Stimulated activated CD8-positive, alpha-beta memory T cell treated with anti-CD3 and anti-CD28 coated beads, Interleukin-7, amount 100 ng/mL, for 48 hours (primary cell): ENCODE measurements around the gene ROBO2.
"Not testable (repeated sequence)": the region's sequence is repeated elsewhere in the genome, so short reads cannot be mapped to it uniquely, and the experiment has no call there.

ENCODE experiments used
- DNase-seq, 2 donors: peaks; one replicate each; pipeline ENCODE4 v3.0.0-alpha.2; 2020; ENCODE audit warnings: low read depth in 1 of 2; ENCODE audit errors: extremely low read depth in 1 of 2

The ROBO2 gene

GRCh38 chr3:77404871-77405270, 365.0 kb downstream of the ROBO2 start:
- no peak for DNase-seq

DNA sequence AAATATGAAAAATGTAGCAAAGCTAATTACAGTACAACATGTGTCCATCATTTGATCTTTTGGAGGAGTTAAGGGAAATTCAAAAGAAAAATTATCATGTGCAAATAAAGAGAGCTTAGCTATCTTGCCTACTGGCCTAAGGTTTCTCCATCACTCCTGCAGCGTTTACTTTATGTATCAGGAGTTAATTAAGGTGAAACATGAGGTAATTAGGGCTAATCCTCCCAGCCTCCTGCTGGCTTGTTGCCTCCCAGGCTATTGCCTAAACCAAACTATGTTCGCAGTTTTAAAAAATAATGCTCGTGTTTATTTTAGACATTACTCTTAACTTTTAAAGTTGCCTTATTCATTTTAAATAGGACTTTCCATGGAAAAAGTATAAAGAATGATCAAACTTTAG, 367.5 kb downstream of the ROBO2 start:
- DNase-seq, result no peak

GRCh38 chr3:77410334-77410733, 370.4 kb downstream of the ROBO2 start:
- not testable (repeated sequence) for DNase-seq

DNA sequence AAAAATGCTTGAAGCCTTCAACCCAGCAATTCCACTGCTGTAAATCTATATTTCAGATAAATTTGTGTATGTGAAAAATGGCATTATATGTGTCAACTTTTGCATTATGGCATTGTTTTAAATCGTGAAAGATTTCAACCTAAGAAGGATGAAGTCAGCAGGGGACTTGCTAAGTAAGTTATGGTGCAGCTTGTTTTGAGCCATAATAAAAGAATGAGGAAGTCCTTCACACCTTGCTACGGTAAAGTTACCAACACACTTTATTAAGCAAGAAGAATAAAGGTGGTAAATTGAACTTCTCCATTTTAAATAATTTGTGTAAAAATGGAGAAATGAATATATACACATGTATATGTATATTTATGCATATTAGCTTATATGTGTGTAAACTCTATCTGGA, 371.4 kb downstream of the ROBO2 start:
- DNase-seq, result no peak

GRCh38 chr3:77412021-77412438, 372.1 kb downstream of the ROBO2 start:
- DNase-seq, result no peak

DNA sequence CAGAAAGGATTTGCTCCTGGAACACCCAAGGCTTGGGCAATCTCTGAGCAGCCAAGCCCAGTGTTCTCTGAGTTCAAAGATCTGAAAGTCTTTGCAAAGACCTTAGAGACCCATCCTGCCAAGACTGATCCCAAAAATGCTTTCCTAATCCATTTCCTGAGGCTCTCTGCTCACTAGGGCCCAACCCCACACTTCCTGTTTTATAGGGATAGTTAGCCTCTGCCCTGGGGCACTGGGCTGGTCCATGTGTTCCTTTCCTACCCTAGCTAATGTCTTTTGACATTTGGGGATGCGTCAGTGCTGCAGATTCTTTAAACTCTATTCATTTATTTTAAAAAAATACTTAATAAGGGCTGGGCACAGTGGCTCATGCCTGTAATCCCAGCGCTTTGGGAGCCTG, 372.7 kb downstream of the ROBO2 start:
- no peak for DNase-seq

DNA sequence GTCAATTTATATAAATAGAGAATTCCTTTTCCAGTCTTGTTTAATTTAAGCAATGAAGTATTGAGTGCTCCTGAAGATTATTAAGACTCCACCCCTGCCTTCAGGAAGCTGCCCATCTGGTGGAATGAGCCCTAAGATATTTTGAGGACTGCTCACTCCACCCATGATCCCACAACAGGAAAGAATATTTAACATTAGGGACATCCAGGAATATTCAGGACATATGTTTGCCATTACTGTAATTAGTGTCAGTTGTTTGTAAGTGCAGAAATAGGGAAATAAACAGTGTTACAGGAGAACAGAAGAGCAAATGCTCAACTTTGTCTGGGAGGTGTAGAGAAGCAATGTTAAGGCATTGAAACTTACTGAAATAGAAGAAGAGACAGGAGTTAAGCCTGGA, 375.0 kb downstream of the ROBO2 start:
- no peak for DNase-seq

DNA sequence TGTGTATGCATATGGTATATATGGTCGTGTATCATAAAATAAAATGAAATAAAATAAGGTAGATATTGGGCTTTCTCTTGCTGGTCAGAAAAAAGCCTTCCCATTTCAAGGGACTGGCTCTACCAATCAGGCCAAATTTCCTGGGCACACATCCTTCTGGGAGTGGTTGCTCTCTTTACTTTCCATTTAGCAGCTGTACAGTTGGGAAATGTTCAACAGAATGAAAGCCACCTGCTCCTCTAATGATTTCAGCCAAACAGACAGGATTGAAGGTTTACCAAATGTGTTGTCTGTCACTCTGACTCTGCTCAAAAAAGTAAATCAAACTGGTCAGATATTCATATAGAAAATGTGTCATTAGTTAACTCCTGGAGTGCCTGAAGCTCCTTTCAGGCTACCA, 380.4 kb downstream of the ROBO2 start:
- no peak for DNase-seq

GRCh38 chr3:77421916-77422315, 382.0 kb downstream of the ROBO2 start:
- DNase-seq, result no peak

GRCh38 chr3:77426531-77426930, 386.6 kb downstream of the ROBO2 start:
- DNase-seq, result no peak

DNA sequence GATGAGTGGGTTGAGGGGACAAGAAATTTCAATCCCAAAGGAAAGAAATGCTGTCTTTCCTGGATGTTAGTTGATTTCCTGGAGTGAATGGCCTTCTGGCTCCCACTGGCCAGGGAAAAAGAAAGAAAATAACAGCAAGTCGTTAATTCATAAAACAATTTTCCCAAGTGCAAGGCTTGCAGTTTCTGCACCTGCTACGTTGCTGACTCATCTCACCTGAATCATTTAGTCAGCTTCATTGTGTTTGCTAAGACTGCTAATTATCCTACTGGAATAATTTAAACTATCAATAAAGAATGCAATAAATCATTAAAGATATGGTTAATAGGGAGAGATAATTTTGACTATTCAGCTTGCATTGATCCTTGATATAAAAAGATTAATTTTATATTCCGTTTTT, 387.6 kb downstream of the ROBO2 start:
- no peak for DNase-seq

GRCh38 chr3:77436908-77437307, 397.0 kb downstream of the ROBO2 start:
- no peak for DNase-seq

DNA sequence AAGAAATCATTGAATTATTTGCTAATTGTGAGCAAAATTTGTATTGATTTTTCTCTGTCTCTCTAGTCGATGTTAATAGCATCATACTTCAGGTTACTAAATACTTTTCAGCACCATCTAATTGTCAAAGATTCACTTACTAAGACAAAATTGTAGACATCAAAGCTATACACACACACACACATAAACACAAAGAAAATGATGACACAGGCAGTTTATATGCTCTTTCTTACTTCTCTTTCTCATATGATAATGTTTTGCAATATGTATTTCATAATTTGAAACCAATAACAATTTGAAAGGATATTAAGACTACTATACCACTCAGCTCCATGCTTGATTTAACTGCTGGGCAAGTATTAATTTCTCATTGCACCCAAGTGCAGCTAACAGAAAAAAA, 406.2 kb downstream of the ROBO2 start:
- DNase-seq, result no peak

GRCh38 chr3:77446761-77447160, 406.9 kb downstream of the ROBO2 start:
- no peak for DNase-seq

GRCh38 chr3:77449459-77450350, 409.8 kb downstream of the ROBO2 start:
- no peak for DNase-seq

DNA sequence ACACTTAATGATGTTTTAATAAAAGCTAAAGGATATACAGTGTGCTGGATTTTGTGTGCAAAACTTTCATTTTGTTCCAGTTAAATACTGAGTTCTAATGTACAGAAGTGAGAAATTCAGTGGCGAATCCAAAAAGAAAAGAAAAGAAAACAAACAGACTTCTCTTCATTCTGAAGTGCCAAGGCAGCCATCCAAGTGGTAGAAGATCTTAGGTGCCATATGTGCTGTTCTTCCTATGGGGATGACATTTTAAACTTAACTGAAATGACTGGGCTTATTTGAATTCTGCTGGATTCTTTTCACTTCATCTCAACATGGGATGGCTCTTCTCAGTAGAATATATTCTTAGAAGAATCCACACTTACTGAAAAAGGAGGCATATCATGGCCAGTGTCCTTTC, 416.5 kb downstream of the ROBO2 start:
- no peak for DNase-seq

GRCh38 chr3:77456906-77457305, 417.0 kb downstream of the ROBO2 start:
- no peak for DNase-seq

DNA sequence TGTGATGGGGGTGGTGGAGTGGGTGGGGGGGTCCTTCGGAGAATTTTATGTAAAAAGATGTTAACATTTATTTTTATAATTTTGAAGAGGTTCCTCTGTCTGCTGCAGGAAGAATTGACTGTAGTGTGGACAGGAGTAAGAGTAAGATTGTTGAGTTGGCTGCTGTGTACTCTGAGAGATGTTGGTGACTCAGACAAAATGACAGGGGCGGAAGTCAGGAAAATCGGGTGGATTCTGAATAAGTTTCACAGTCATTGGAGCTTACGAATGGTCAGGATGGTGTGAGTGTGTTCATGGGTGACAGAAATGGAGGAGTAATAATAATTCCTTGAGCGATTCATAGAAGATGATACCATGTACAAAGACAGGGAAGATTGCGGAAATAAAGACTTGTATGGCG, 420.0 kb downstream of the ROBO2 start:
- no peak for DNase-seq

DNA sequence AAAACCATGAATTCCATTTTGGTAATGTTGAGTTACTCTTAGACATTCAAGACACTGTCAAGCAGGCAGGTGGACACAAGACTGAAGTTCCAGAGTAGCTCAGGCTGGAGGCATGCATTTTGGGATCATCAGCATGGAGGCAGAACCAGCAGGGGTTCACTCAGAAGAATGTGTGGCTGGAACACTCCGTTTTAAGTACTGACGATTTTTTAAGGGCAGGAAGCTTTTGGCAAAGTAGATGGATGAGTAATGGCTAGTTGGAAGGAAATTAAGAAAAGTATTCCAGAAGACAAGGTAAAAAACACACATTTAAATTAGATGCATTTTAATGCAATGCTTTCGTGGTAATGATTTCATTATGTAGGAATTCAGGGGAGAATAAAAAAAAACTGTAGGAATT, 420.4 kb downstream of the ROBO2 start:
- no peak for DNase-seq

DNA sequence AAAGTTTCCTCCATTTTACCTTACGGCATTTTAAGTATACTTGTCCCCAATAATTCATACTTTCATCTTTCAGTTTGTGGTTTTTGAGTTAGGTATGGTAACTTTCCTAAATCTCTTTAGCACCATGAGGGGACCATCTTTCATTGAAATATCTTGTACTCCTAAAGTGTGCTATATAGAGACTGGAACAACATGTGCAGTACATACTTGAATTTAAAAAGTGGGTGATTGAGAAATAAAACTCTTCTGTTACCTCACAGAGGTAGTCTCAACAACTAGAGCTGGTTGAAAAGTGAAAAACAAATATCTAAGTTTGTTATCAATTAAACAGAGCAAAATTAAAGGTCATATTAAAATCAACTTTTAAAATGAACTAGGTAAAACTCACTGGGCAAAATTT, 423.1 kb downstream of the ROBO2 start:
- DNase-seq, result no peak

DNA sequence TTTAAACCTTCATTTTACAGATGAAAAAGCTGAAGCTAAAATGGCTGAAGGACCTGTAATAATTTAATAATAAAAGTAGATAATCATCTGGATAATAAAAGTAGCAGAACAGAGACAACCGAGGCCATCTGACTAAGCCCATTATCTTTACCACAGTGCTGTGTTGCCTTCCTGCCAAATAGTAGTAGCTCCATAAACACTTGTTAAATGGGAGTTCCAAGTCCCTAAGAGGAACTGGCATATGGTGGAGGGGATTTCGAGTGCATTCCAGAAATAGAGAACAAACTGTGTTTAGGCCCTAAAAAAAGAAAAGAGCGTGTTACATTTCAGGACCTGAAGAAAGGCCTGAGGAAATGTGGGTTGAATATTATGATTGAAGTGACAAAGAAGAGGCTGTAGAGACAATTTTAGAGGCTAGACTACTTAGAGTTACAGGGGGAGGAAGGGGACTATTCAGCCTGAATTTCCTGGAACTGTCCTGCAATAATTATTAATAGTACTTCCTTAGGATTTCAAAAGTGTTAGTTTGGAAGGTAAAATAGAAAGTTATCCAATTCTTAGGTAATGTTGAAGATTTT, 424.3 kb downstream of the ROBO2 start:
- no peak for DNase-seq

GRCh38 chr3:77466562-77467115, 426.7 kb downstream of the ROBO2 start:
- no peak for DNase-seq
